ENCODE results near the gene YARS2.

- TF ChIP-seq, protein P1, sequence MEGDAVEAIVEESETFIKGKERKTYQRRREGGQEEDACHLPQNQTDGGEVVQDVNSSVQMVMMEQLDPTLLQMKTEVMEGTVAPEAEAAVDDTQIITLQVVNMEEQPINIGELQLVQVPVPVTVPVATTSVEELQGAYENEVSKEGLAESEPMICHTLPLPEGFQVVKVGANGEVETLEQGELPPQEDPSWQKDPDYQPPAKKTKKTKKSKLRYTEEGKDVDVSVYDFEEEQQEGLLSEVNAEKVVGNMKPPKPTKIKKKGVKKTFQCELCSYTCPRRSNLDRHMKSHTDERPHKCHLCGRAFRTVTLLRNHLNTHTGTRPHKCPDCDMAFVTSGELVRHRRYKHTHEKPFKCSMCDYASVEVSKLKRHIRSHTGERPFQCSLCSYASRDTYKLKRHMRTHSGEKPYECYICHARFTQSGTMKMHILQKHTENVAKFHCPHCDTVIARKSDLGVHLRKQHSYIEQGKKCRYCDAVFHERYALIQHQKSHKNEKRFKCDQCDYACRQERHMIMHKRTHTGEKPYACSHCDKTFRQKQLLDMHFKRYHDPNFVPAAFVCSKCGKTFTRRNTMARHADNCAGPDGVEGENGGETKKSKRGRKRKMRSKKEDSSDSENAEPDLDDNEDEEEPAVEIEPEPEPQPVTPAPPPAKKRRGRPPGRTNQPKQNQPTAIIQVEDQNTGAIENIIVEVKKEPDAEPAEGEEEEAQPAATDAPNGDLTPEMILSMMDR (IDR thresholded peaks at IDR 0.05 in 8 of 11, conservative IDR thresholded peaks at IDR 0.05 in 3 of 11) = no peak
- TF ChIP-seq POLR2A (IDR thresholded peaks at IDR 0.05) = no peak
Measured at GRCh38 chr12:32804301-32804700, 48.6 kb upstream of the YARS2 start.

Measured in spleen (tissue), 7 donors.